NCI-H748 (cell line): ENCODE data around the gene OTOA.
"Not testable (repeated sequence)": the region's sequence is repeated elsewhere in the genome, so short reads cannot be mapped to it uniquely, and the experiment has no call there.

Source experiments
- DNase-seq: peaks from one replicate; lab custom pipeline; 2025; ENCODE audit not compliant: unreplicated experiment; lab: John Stamatoyannopoulos, UW

OTOA gene

DNA sequence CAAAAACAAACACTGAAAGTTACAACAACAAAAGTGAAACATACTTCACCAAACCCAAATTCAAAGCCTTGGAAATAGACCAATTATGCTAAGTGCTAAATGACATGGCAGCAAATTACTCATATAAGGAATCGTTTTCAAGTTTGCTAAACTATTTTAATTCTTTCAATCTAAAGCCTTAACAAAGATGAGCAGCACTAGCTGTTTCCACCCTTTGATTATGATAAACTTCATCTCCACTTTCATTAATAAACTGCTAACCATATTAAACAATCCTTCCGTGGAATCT, 138.6 kb downstream of the OTOA start:
- DNase-seq = not testable (repeated sequence)
